ENCODE measurements around the gene BIRC7.
"Not testable (repeated sequence)": the region's sequence is repeated elsewhere in the genome, so short reads cannot be mapped to it uniquely, and the experiment has no call there.

Gene BIRC7

GRCh38 chr20:63249891-63250290 is 14.2 kb downstream of the BIRC7 start:
- DNase-seq: no peak

DNA sequence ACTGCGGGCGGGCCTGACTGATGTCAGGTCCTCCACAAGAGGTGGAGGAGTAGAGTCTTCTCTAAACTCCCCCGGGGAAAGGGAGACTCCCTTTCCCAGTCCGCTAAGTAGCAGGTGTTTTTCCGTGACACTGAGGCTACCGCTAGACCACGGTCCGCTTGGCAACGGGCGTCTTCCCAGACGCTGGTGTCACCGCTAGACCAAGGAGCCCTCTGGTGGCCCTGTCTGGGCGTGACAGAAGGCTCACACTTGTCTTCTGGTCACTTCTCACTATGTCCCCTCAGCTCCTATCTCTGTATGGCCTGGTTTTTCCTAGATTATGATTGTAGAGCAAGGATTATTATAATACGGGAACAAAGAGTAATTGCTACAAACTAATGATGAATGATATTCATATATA is 15.6 kb downstream of the BIRC7 start:
- not testable (repeated sequence) for DNase-seq

DNA sequence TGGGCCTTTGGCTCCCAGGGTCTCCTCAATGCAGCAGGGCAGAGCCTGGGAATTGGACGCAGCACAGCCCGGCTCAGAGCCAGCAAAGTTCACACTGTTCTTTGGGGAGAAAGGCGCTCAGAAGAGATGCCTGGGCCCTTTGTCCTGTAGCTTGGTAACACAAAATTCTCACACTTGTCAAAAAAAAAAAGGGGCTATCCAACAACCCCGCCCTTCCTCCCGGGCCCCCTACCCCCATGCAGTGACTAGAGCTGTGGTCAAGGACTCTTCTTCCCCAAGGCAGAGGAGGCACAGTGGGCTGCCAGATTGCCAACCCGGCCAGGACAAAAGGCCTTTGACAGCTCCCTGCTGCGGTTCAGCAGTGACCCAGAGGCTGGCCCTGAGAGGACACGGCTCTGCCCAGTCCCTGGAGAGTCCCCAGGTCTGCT is 16.6 kb downstream of the BIRC7 start:
- no peak for DNase-seq

- DNase-seq: no peak
Observed at GRCh38 chr20:63253065-63253437, 17.3 kb downstream of the BIRC7 start.

DNA sequence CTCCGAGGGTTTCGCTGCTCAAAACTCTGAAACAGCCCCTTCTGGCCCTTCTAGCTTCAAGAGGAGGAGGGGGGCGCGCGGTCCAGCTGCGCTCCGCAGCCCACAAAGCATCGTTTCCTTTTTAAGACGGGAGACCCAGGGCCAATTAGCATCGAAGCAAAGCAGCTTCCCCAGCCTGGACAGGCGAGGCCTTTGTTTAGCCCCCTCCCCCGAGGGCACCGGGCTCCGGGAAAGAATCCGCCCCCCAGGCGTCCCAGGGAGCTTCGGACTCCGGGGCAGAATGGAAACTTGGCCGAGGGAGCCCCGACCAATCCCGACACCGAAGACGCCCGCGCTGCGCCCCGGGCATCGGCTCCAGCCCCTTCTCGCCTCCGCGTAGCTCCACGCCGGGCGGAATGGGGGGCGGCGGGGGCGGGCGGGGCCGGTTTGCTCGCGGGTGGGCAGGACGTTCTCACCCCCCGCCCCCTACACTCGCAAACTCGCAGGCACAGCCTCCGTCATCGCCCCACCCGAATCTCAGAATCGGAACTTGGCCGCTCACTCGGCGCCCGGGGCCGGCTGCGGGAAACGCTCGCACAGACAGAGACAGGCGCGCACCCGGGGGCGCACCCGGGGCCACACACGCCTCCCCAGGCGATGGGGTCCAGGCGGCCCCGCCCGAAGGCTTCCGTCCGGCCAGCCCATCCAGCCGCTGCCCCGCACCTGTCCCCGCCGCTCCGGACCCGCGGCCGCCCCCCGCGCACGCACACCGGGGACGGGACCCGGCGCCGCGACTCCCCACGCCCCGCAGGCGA is 17.9 kb downstream of the BIRC7 start:
- no peak for DNase-seq

DNA sequence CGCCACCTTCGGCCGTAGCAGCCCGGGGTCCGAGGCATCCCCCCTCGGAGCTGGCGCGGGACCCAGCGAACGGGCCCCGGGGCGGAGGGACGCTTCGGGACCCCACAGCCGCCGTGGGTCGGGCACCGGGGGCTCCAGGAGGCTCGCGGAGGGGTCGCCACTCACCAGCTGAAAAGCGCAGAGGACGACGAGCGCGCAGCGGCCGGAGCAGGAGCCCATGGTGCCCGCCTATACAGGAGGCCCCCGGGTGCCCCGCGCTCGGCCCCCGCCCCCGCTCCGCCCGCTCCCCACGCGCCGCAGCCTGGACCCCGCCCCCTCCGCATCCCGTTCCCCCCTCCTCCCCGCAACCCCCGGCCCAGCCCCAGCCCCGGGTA is 18.5 kb downstream of the BIRC7 start, which contains the start of gene NKAIN4:
Gene NKAIN4 (minus strand): TSS at position 232 of the 374 bp plus-strand sequence. CDS start 13 bp downstream, at position 219.
- DNase-seq: no peak

DNA sequence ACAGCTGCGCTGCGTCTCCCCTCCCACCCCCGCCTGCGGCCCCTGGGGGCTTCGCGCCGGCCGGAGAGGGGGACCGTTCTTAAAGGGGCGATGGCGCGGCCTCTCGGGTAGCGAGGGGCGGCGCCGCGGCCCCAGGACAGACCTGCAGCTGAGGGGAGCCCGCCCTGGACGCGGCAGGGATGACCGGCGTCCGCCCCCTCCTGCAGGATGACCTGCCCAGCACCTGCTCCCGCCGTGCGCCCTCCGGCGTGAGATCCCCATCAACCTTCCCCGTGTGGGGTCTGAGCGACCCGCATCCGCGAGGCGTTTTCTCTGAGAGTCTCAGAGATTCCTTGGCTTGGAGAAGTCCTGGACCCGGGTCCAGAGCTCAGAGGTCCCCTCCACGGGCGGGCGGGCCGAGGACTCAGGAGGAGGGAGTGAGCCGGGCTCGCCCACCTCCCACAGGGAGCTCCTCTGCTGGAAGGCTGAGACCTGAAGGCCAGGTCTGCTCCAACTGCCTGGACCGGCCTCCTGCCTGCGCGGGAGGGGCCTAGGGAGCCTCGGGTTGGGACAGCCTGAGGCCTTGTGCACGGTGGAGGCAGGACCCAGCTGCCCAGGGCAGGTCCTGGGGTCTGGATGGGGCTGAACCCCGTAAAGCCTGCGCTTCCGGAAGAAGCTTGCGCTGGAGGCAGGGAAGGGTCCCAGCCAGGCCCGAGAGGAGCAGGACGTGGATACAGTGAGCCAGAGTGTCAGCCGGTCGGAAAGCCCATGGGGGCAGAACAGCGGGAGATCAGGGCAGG is 19.1 kb downstream of the BIRC7 start:
- DNase-seq: no peak

DNA sequence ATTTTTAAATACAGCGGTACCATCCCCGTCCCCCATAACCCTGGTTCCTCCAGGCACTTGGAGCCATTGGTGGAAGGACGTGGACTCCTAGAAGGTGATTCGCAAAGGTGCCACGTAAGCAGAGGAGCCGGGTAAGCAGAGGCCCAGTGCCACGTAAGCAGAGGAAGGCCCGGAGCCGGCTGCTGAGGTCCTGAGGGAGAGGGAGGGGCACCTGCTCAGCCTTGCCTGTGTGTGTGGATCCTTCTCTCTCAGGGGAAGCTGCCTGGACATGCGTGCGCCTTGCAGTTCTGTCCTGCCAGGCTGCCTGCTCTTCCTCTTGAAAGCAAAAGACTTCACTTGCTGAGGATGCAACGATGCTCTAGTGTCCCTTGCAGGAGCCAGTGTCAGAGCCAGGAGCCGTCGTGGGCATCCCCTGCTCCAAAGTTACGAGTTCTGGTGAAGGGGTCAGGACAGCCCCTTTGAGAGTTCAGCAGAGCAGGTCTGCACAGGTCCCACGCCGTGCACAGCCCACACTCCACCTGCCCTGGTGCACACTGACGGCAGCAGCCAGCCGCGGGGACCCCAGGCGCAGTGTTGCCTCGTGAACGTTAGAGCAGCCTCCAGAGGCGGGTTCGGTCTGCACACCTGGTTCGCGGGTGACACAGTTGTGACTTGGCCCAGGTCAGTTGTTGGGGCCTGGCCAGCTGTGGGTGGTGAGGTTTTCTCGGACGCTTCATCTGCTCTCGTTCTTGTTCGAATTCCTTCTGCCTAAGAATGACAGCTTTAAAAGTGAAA is 20.4 kb downstream of the BIRC7 start:
- no peak for DNase-seq

GRCh38 chr20:63256954-63257353 is 21.2 kb downstream of the BIRC7 start:
- DNase-seq: no peak

DNA sequence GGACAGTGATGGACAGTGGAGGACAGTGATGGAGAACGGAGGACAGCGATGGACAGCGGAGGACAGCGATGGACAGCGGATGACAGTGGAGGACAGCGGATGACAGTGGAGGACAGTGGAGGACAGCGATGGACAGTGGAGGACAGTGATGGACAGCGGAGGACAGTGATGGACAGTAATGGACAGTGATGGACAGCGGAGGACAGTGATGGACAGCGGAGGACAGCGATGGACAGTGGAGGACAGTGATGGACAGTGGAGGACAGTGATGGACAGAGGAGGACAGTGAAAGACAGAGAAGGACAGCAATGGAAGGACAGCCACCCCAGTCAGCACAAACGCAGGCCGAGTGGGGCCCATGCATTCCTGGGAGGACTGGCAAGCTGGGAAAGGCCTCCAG is 21.9 kb downstream of the BIRC7 start:
- no peak for DNase-seq

GRCh38 chr20:63258781-63259180 is 23.1 kb downstream of the BIRC7 start:
- no peak for DNase-seq

- no peak for DNase-seq
Observed at GRCh38 chr20:63259734-63260460, 24.2 kb downstream of the BIRC7 start.

DNA sequence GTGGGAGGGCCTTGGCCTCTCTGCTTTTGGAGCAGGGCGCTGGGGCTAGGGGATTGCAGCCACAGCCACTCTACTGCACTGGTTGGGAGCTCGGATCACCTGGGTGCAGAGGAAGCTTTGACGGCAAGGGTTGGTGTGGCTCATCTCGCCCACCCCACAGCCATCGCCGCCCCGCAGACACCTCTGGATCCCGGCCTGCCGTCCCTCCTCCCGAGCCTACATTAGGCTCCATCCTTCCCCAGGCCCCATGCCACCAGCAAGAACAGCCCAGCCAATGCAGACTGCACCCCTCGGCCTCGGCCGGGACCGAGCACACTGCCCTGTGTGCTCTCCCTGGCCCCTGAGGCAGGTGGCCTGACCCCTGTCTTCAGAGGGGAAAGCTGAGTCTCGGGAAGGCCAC is 24.8 kb downstream of the BIRC7 start:
- DNase-seq: no peak

- DNase-seq: no peak
Observed at GRCh38 chr20:63261060-63261794, 25.5 kb downstream of the BIRC7 start.

DNA sequence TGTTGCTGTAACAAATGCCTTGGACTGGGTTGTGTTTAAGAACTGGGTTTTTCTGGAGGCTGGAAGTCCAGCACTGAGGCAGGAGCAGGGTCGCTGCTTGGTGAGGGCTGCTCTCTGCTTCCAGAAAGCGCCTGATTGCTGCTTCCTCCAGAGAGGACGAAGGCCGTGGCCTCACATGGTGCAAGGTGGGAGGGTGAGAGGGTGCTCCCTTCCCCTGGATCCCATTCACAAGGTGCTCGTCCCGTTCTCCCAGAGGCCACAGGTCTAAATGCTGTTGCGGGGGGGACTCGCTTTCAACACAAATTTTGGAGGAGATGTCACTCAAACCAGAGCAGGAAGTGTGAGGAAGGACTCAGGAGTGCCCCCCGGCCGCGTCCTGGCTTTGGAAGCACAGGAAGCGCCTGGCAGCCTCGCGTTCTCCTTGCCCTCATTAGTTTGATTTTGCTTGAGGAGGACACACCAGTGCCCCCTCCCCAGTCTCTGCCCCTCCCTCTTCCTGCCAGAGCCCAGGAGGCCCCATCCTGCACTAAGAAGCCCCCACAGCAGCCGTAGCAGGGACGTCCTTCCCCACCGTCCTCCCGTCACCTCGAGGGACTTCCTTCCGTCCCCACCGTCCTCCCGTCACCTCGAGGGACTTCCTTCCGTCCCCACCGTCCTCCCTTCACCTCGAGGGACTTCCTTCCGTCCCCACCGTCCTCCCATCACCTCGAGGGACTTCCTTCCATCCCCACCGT is 26.3 kb downstream of the BIRC7 start:
- no peak for DNase-seq

DNA sequence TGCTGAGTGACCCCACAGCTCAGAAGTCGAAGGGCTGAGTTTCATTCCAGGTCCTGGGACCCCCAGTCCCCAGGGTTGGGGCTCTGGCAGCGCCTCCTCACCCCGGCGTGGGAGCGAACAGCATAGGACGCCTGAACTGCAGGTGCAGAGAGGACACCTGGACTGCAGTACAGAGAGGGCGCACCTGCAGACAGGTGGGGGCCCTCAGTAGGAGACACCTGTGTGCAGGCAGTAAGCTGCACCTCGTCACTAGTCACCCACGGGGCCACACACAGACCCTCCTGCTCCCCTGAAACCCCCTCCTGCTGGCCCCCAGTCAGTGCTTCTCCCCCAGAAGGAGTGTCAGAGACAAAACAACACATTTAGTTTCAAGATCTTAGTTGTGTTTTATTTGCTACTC is 27.1 kb downstream of the BIRC7 start:
- no peak for DNase-seq

DNA sequence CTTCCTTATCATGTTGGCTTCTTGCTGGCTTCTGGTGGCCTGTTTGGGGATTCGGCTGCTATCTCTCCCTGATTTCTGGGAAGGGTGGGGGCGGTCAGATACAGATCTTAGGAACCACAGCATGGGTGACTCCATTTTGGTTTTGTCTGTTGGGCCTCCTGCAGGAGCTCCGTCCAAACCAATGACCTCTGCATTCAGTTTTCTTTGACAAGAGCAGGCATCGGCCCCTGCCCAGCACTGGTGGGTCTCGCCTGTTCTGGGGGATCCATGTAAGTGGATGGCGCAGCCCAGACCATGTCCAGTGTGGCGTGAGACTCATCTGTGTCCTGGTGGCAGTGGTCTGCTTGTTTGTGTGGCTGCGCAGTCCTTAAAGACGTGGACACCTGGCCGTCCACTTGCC is 28.3 kb downstream of the BIRC7 start:
- no peak for DNase-seq

DNA sequence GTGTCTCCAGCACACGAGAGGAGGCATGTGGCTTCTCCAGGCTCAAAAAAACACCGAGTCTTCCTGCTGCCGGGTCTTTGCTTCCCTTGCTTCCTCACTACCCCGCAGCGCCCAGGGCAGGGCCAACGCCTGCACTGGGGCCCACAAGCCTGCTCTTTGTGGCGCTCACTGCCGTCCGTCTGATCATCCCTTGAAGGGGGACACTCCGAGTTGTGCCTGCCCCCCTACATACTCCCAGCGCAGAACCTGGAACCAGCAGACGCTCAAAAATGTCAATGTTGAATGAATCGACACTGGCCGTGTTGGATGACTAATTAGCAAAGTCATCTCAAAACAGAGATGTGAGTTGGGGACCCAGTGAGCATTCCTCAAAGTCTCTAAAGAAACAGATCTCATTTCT is 28.8 kb downstream of the BIRC7 start:
- no peak for DNase-seq

- DNase-seq: no peak
Observed at GRCh38 chr20:63265891-63266515, 30.3 kb downstream of the BIRC7 start.

DNA sequence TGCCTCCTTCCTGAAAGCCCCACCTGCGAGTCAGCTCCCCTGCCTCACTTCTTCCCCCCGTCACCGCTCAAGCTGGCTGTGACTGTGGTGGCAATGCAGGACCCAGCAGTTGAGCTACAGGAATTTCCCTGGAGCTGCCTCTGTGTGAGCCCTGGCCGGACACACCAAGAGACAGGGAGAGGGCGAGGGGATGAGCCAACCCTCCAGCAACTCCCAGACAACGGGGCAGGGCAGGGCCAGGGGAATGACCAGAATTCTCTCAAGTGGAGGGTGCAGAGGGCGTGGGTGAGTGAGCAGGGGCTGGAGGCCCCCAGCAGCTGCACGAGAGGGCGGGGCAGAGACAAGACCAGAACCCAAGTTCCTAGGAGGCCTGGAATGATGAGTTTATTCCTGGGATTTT is 32.0 kb downstream of the BIRC7 start:
- DNase-seq: no peak

- DNase-seq: no peak
Observed at GRCh38 chr20:63268256-63268655, 32.6 kb downstream of the BIRC7 start.
